ENCODE results near the gene LATS1.

Gene LATS1

DNA sequence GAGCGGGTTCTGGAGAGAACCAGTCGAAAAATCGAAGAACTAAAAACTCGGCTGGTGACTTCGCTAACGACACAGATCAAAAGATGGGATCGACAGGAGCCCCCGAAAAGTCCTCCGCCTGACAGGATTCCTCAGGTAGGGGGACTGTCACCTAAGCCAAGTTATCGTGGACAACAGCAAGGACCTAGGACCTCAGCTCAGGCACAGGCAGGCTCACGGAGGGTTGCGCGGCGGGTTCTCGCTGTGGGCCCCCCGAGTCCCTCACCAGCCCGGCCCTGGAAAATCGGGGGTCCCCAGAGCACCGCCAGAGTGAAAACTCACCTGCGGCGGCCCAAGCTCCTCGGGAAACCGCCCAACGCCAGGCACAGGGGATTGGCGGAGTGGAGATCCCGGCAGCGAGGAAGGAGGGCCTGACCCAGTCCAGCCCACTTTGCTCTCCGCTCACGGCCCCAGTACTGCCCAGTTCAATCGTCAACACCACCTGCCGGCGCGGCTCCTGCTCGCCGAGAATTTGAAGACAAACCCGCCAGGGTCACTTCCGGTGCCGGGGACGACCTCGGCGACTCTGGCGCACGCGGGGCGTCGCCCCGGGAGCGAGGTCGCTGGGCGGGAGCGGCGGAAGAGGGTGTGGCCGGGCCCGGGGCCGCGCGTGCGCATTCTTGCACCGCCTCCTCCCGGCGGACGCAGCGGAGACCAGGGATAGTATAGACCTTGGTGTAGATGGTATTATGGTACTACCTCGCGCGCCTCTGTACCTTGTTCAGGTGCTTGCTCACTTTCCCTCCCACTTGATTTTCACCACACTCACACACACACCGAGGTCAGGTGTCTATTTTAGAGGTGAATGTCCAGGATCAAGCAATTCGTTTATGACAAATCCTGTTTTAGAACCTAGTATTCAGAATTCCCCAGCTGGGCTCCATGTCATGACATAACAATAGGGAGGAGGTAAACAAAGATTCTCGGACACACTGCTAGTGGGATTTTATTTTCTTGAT lies 69.5 kb downstream of the LATS1 start, which contains the start of gene KATNA1:
KATNA1 (minus strand) TSS at position 567 of the 998 bp plus-strand sequence. CDS start 10,167 bp downstream, outside the sequence.
- Histone ChIP-seq H3K4me1 (ENCODE audit: insufficient read depth, low read length) (peaks cover 14% of the 10 kb centered on the region), H3K4me3 (ENCODE audit: low read depth in 1 of 2, low read length in 2 of 2) (peak within 1 kb of the TSS; percentile 80 to 93), H3K9ac (ENCODE audit: low read length) (peak within 1 kb of the TSS; percentile 71), H3K36me3 (ENCODE audit: insufficient read depth, low read length) (no peaks in the 10 kb centered on the region), H3K27me3 (ENCODE audit: control insufficient read depth in 1 of 2, insufficient read depth in 2 of 2, low read length in 2 of 2) (no peaks in the 10 kb centered on the region), H3K27ac (ENCODE audit: low read depth, low read length) (peak within 1 kb of the TSS; percentile 74), H3K9me3 (ENCODE audit: low read length) (no peaks in the 10 kb centered on the region)

- Histone ChIP-seq H3K36me3 (ENCODE audit: insufficient read depth, low read length) (no peaks in the 10 kb centered on the region), H3K9me3 (ENCODE audit: low read length) (no peaks in the 10 kb centered on the region), H3K27ac (ENCODE audit: low read depth, low read length) (no peak overlapping the region), H3K4me1 (ENCODE audit: insufficient read depth, low read length) (peaks cover 14% of the 10 kb centered on the region), H3K4me3 (ENCODE audit: low read depth in 1 of 2, low read length in 2 of 2) (no peak overlapping the region), H3K9ac (ENCODE audit: low read length) (no peak overlapping the region), H3K27me3 (ENCODE audit: control insufficient read depth in 1 of 2, insufficient read depth in 2 of 2, low read length in 2 of 2) (no peaks in the 10 kb centered on the region)
Observed at GRCh38 chr6:149646599-149646998, 71.3 kb downstream of the LATS1 start.

DNA sequence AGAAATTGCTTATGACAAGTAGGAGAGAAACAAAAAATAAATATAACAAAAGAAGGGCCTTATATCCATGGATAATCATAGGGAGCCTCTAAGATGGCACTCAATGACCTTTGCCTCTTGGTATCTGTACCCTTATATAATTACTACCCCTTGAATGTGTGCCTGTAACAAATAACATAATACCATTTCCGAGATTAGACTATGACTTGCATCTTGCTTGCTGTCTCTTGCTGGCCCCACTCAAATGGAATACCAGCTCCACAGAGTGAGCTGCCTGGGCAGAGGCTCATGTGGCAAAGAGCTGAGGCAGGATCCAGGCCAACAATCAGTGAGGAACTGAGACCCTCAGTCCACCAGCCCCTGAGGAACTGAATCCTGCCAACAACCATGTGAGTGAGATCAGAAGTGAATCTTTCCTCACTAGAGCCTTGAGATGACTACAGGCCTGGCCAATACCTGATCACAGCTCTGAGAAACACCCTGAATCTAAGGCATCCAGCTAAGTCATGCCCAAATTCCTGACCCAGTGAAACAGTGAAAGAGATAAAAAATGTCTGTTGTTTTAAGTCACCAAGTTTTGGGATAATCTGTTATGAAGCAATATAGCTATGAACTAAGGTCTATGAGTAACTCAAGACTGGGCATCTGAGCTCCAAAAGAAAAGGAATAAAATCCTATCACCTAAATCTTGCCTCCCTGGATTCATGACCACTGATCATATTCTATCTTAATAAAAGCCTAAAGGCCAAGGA lies 74.9 kb downstream of the LATS1 start:
- Histone ChIP-seq H3K9ac (ENCODE audit: low read length) (no peak overlapping the region), H3K4me1 (ENCODE audit: insufficient read depth, low read length) (peaks cover 9% of the 10 kb centered on the region), H3K4me3 (ENCODE audit: low read depth in 1 of 2, low read length in 2 of 2) (no peak overlapping the region), H3K27ac (ENCODE audit: low read depth, low read length) (no peak overlapping the region), H3K27me3 (ENCODE audit: control insufficient read depth in 1 of 2, insufficient read depth in 2 of 2, low read length in 2 of 2) (no peaks in the 10 kb centered on the region), H3K36me3 (ENCODE audit: insufficient read depth, low read length) (no peaks in the 10 kb centered on the region), H3K9me3 (ENCODE audit: low read length) (no peaks in the 10 kb centered on the region)

- Histone ChIP-seq H3K9ac (ENCODE audit: low read length) (no peak overlapping the region), H3K27ac (ENCODE audit: low read depth, low read length) (no peak overlapping the region), H3K27me3 (ENCODE audit: control insufficient read depth in 1 of 2, insufficient read depth in 2 of 2, low read length in 2 of 2) (no peaks in the 10 kb centered on the region), H3K36me3 (ENCODE audit: insufficient read depth, low read length) (peaks cover 13% of the 10 kb centered on the region), H3K9me3 (ENCODE audit: low read length) (no peaks in the 10 kb centered on the region), H3K4me3 (ENCODE audit: low read depth in 1 of 2, low read length in 2 of 2) (no peak overlapping the region), H3K4me1 (ENCODE audit: insufficient read depth, low read length) (no peaks in the 10 kb centered on the region)
Observed at GRCh38 chr6:149636124-149636523, 81.8 kb downstream of the LATS1 start.

- no peak overlapping the region for H3K4me3 ChIP-seq (ENCODE audit: low read depth in 1 of 2, low read length in 2 of 2)
- no peak overlapping the region for H3K9ac ChIP-seq (ENCODE audit: low read length)
- no peaks in the 10 kb centered on the region for H3K4me1 ChIP-seq (ENCODE audit: insufficient read depth, low read length)
- no peak overlapping the region for H3K27ac ChIP-seq (ENCODE audit: low read depth, low read length)
- no peaks in the 10 kb centered on the region for H3K27me3 ChIP-seq (ENCODE audit: control insufficient read depth in 1 of 2, insufficient read depth in 2 of 2, low read length in 2 of 2)
- no peaks in the 10 kb centered on the region for H3K9me3 ChIP-seq (ENCODE audit: low read length)
- peaks cover 14% of the 10 kb centered on the region for H3K36me3 ChIP-seq (ENCODE audit: insufficient read depth, low read length)
Observed at GRCh38 chr6:149634315-149634714, 83.6 kb downstream of the LATS1 start.

- Histone ChIP-seq H3K9me3 (ENCODE audit: low read length) (no peaks in the 10 kb centered on the region), H3K4me1 (ENCODE audit: insufficient read depth, low read length) (no peaks in the 10 kb centered on the region), H3K36me3 (ENCODE audit: insufficient read depth, low read length) (peaks cover 19% of the 10 kb centered on the region), H3K27me3 (ENCODE audit: control insufficient read depth in 1 of 2, insufficient read depth in 2 of 2, low read length in 2 of 2) (no peaks in the 10 kb centered on the region), H3K27ac (ENCODE audit: low read depth, low read length) (no peak overlapping the region), H3K9ac (ENCODE audit: low read length) (no peak overlapping the region), H3K4me3 (ENCODE audit: low read depth in 1 of 2, low read length in 2 of 2) (no peak overlapping the region)
Observed at GRCh38 chr6:149628875-149629510, 88.9 kb downstream of the LATS1 start.

- no peaks in the 10 kb centered on the region for H3K4me1 ChIP-seq (ENCODE audit: insufficient read depth, low read length)
- H3K4me3 ChIP-seq (ENCODE audit: low read depth in 1 of 2, low read length in 2 of 2): no peak overlapping the region
- H3K27me3 ChIP-seq (ENCODE audit: control insufficient read depth in 1 of 2, insufficient read depth in 2 of 2, low read length in 2 of 2): no peaks in the 10 kb centered on the region
- H3K9ac ChIP-seq (ENCODE audit: low read length): no peak overlapping the region
- no peaks in the 10 kb centered on the region for H3K9me3 ChIP-seq (ENCODE audit: low read length)
- H3K27ac ChIP-seq (ENCODE audit: low read depth, low read length): no peak overlapping the region
- H3K36me3 ChIP-seq (ENCODE audit: insufficient read depth, low read length): peaks cover 21% of the 10 kb centered on the region
Observed at GRCh38 chr6:149627672-149628071, 90.2 kb downstream of the LATS1 start.

DNA sequence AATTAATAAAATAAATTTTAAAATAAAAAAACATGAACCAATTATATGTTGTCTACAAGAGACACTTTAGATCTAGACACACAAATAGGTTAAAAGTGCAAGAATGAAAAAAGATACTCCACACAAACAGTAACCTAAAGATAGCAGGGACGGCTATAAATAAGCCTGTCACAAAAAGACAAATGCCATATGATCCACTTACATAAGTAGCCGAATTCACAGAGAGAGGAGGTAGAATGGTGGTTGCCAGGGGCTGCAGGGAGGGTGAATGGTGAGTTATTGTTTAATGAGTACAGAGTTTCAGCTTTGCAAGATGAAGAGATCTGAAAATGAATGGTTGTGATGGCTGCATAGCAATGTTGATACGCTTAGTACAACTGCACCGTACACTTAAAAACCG lies 102.1 kb downstream of the LATS1 start:
- Histone ChIP-seq H3K4me1 (ENCODE audit: insufficient read depth, low read length) (no peaks in the 10 kb centered on the region), H3K36me3 (ENCODE audit: insufficient read depth, low read length) (peaks cover 16% of the 10 kb centered on the region), H3K4me3 (ENCODE audit: low read depth in 1 of 2, low read length in 2 of 2) (no peak overlapping the region), H3K27me3 (ENCODE audit: control insufficient read depth in 1 of 2, insufficient read depth in 2 of 2, low read length in 2 of 2) (no peaks in the 10 kb centered on the region), H3K9ac (ENCODE audit: low read length) (no peak overlapping the region), H3K27ac (ENCODE audit: low read depth, low read length) (no peak overlapping the region), H3K9me3 (ENCODE audit: low read length) (no peaks in the 10 kb centered on the region)

DNA sequence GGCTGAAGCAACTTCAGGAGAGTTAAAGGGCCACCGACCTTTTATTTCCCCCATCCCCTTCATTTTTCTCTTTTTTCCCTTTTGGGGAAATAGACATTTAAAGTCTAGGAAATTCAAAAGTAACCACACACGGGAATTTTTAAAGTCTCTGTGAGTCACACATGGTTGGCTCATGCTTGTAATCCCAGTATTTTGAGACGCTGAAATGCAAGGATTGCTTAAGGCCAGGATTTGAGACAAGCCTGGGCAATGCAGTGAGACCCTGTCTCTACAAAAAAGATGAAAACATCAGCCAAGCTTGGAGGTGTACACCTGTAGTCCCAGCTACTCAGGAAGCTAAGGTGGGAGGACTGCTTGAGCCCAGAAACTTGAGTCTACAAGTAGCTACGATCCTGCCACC lies 103.6 kb downstream of the LATS1 start:
- H3K9ac ChIP-seq (ENCODE audit: low read length): no peak overlapping the region
- H3K36me3 ChIP-seq (ENCODE audit: insufficient read depth, low read length): peaks cover 7% of the 10 kb centered on the region
- H3K27me3 ChIP-seq (ENCODE audit: control insufficient read depth in 1 of 2, insufficient read depth in 2 of 2, low read length in 2 of 2): no peaks in the 10 kb centered on the region
- no peaks in the 10 kb centered on the region for H3K9me3 ChIP-seq (ENCODE audit: low read length)
- no peaks in the 10 kb centered on the region for H3K4me1 ChIP-seq (ENCODE audit: insufficient read depth, low read length)
- no peak overlapping the region for H3K4me3 ChIP-seq (ENCODE audit: low read depth in 1 of 2, low read length in 2 of 2)
- H3K27ac ChIP-seq (ENCODE audit: low read depth, low read length): no peak overlapping the region

- no peaks in the 10 kb centered on the region for H3K4me1 ChIP-seq (ENCODE audit: insufficient read depth, low read length)
- H3K36me3 ChIP-seq (ENCODE audit: insufficient read depth, low read length): peaks cover 6% of the 10 kb centered on the region
- H3K27me3 ChIP-seq (ENCODE audit: control insufficient read depth in 1 of 2, insufficient read depth in 2 of 2, low read length in 2 of 2): no peaks in the 10 kb centered on the region
- H3K4me3 ChIP-seq (ENCODE audit: low read depth in 1 of 2, low read length in 2 of 2): no peak overlapping the region
- no peak overlapping the region for H3K27ac ChIP-seq (ENCODE audit: low read depth, low read length)
- no peaks in the 10 kb centered on the region for H3K9me3 ChIP-seq (ENCODE audit: low read length)
- no peak overlapping the region for H3K9ac ChIP-seq (ENCODE audit: low read length)
Observed at GRCh38 chr6:149608381-149608982, 109.4 kb downstream of the LATS1 start.
